Measurements from ENCODE around the gene COBL. TPM values are rescaled to one million over a fixed set of nuclear protein-coding genes. Genes with fewer than 3 reads are reported as not detected.

COBL gene
- total RNA-seq, 1 donor from 2014 or later, result 27.9 TPM

DNA sequence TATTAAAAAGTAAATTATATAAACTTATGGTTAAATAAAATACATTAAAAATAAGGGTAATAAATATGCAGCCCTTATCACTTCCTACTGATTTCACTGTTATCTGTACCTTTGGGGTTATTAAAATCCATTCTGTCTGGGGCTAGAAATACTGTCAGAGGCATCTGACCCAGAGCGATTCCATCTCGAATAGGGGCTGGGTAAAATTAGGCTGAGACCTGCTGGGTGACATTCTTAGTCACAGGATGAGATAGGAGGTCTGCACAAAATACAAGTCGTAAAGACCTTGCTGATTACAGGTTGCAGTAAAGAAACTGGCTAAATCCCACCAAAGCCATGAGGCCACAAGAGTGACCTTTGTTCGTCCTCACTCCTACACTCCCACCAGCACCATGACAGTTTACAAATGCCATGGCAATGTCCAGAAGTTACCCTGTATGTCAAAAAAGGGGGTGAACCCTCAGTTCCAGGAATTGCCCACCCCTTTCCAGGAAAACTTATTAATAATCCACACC lies 77.6 kb downstream of the COBL start:
- Histone ChIP-seq H3K27me3 (ENCODE audit: low read depth) (no peaks in the 10 kb centered on the region), H3K4me1 (peaks cover 11% of the 10 kb centered on the region), H3K27ac (no peak overlapping the region), H3K36me3 (no peaks in the 10 kb centered on the region), H3K4me3 (no peak overlapping the region), H3K9me3 (no peaks in the 10 kb centered on the region)
- no peak for TF ChIP-seq CTCF (IDR thresholded peaks at IDR 0.05)
- DNase-seq, result no peak
- intact Hi-C loops (cut with DNase I), result no loop called here
- ATAC-seq, result no peak

- Histone ChIP-seq H3K4me3 (no peak overlapping the region), H3K27me3 (ENCODE audit: low read depth) (no peaks in the 10 kb centered on the region), H3K27ac (no peak overlapping the region), H3K36me3 (no peaks in the 10 kb centered on the region), H3K4me1 (peaks cover 11% of the 10 kb centered on the region), H3K9me3 (no peaks in the 10 kb centered on the region)
- no peak for TF ChIP-seq CTCF (IDR thresholded peaks at IDR 0.05)
- ATAC-seq (no peak), DNase-seq (no peak)
- intact Hi-C loops (cut with DNase I), result no loop called here
Observed at GRCh38 chr7:51237446-51238133, 79.0 kb downstream of the COBL start.

DNA sequence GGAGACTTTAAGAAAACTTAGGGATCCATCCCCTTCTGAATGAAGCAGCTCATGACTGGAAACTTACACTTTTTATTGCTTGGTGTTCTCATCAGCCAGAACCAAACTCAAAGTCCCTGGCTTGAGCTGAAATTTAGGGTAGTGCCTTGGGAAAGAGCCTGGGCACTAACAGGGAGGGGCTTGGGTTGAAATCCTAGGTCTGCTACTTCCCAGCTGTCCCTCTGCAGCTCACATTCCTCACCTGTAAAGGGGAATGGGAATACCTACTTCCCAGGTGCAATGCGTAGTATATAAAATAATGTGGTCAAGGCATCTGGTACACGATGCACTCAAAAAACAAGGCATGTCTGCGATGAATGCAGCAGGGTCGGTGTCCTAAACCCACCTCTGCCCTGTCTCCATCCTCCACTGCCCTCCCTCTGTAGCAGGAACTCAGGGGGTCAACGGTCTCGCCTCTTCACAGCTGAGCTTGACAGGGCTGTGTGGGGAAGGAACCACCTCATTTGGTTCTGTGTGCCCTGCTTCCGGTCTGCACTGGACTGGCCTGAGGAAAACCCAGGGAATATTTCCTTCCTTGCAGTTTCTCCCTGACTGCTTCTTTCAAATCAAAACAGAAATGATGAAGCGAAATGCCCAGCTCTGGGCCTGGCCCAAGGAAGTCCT lies 80.0 kb downstream of the COBL start:
- intact Hi-C loops (cut with DNase I), result no loop called here
- no peak for ATAC-seq

GRCh38 chr7:51235593-51236313 lies 80.9 kb downstream of the COBL start:
- intact Hi-C loops (cut with DNase I), result no loop called here
- Histone ChIP-seq H3K36me3 (no peaks in the 10 kb centered on the region), H3K27me3 (ENCODE audit: low read depth) (no peaks in the 10 kb centered on the region), H3K4me1 (no peaks in the 10 kb centered on the region), H3K27ac (no peak overlapping the region), H3K4me3 (no peak overlapping the region), H3K9me3 (no peaks in the 10 kb centered on the region)
- DNase-seq, result no peak
- ATAC-seq, result peak in 1 of 2 donors; percentile 64
- no peak for TF ChIP-seq CTCF (IDR thresholded peaks at IDR 0.05)

More for the DNA sequence above, 80.0 kb downstream of the COBL start:
- no peak for DNase-seq
- no peak for TF ChIP-seq CTCF (IDR thresholded peaks at IDR 0.05)
- no peak overlapping the region for H3K4me3 ChIP-seq
- H3K9me3 ChIP-seq, result no peaks in the 10 kb centered on the region
- H3K27me3 ChIP-seq (ENCODE audit: low read depth), result no peaks in the 10 kb centered on the region
- H3K27ac ChIP-seq, result no peak overlapping the region
- H3K4me1 ChIP-seq, result peaks cover 8% of the 10 kb centered on the region
- no peaks in the 10 kb centered on the region for H3K36me3 ChIP-seq

DNA sequence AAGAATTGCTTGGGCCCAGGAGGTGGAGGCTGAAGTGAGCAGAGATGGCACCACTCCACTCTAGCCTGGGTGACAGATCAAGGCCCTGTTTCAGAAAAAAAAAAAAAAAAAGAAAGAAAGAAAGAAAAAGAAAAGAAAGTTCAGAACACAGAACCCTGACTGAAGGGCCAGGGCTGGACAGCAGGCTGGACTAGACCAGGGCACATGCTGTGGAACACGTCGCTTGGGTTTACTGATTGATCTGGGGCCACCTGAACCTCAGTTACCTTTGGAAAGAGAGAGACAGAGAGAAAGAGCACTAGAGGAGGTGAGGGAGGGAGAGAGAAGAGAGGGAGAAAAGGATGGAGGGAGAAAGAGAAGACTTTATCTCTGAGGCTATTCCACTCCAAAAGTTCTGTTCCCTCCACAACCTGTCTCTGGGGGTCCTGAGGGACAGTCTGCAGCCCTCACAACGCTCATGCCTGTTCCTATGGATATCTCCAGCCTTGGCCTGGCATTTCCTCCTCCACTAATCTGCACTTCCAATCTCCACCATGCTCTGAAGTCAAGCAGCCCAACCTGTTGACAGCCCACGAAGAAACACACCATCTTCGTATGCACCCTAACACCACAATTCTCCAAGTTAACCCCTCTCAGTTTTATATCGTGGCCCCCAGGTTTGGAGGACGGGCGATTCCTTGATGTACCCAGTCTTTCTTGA lies 81.8 kb downstream of the COBL start:
- Histone ChIP-seq H3K4me1 (no peaks in the 10 kb centered on the region), H3K27ac (no peak overlapping the region), H3K4me3 (no peak overlapping the region), H3K36me3 (no peaks in the 10 kb centered on the region), H3K9me3 (no peaks in the 10 kb centered on the region), H3K27me3 (ENCODE audit: low read depth) (no peaks in the 10 kb centered on the region)
- no peak for DNase-seq
- no peak for ATAC-seq
- TF ChIP-seq CTCF (IDR thresholded peaks at IDR 0.05), result no peak
- intact Hi-C loops (cut with DNase I), result no loop called here
